ENCODE measurements around the gene L3HYPDH.

- TF ChIP-seq TAF1 (IDR thresholded peaks at IDR 0.05; ENCODE audit: borderline replicate concordance, insufficient read depth, low read length) (no peak), REST (IDR thresholded peaks at IDR 0.05; ENCODE audit: insufficient read depth in 1 of 2, low read depth in 2 of 2, low read length in 2 of 2) (no peak), POLR2AphosphoS5 (IDR thresholded peaks at IDR 0.05; ENCODE audit: low read depth, low read length) (no peak)
Measured at GRCh38 chr14:59435987-59436386, 48.2 kb downstream of the L3HYPDH start.

All from PFSK-1 (cell line).